ENCODE data around the gene POU3F4.

POU3F4 gene

GRCh38 chrX:83516597-83516996, 8.5 kb downstream of the POU3F4 start:
- Histone ChIP-seq H3K4me1 (ENCODE audit: control insufficient read depth, insufficient read depth, low read length) (no peaks in the 10 kb centered on the region), H3K27me3 (replicated peaks; ENCODE audit: control insufficient read depth, insufficient read depth, low read length) (peaks cover 11% of the 10 kb centered on the region), H3K9me3 (ENCODE audit: control insufficient read depth, low read length) (no peaks in the 10 kb centered on the region), H3K4me3 (ENCODE audit: low read length) (no peak overlapping the region), H3K9ac (ENCODE audit: low read length) (no peak overlapping the region), H3K36me3 (ENCODE audit: control insufficient read depth, insufficient read depth, low read length, severe bottlenecking) (no peaks in the 10 kb centered on the region)
- DNase-seq (ENCODE audit: low read depth): no peak

GRCh38 chrX:83521905-83522304, 13.8 kb downstream of the POU3F4 start:
- DNase-seq (ENCODE audit: low read depth): no peak
- Histone ChIP-seq H3K9ac (ENCODE audit: low read length) (no peak overlapping the region), H3K36me3 (ENCODE audit: control insufficient read depth, insufficient read depth, low read length, severe bottlenecking) (no peaks in the 10 kb centered on the region), H3K4me3 (ENCODE audit: low read length) (no peak overlapping the region), H3K27me3 (replicated peaks; ENCODE audit: control insufficient read depth, insufficient read depth, low read length) (peaks cover 2% of the 10 kb centered on the region), H3K9me3 (ENCODE audit: control insufficient read depth, low read length) (peaks cover 3% of the 10 kb centered on the region), H3K4me1 (ENCODE audit: control insufficient read depth, insufficient read depth, low read length) (no peaks in the 10 kb centered on the region)

- Histone ChIP-seq H3K27me3 (replicated peaks; ENCODE audit: control insufficient read depth, insufficient read depth, low read length) (peaks cover 14% of the 10 kb centered on the region), H3K4me1 (ENCODE audit: control insufficient read depth, insufficient read depth, low read length) (no peaks in the 10 kb centered on the region)
- DNase-seq (ENCODE audit: low read depth): no peak
These were observed 21.9 kb downstream of the POU3F4 start for GRCh38 chrX:83529950-83530349.

GRCh38 chrX:83535417-83536196, 27.5 kb downstream of the POU3F4 start:
- H3K9ac ChIP-seq (ENCODE audit: low read length): no peak overlapping the region
- no peak for DNase-seq (ENCODE audit: low read depth)
- no peaks in the 10 kb centered on the region for H3K9me3 ChIP-seq (ENCODE audit: control insufficient read depth, low read length)
- no peaks in the 10 kb centered on the region for H3K4me1 ChIP-seq (ENCODE audit: control insufficient read depth, insufficient read depth, low read length)
- H3K4me3 ChIP-seq (ENCODE audit: low read length): no peak overlapping the region
- peaks cover 18% of the 10 kb centered on the region for H3K27me3 ChIP-seq (replicated peaks; ENCODE audit: control insufficient read depth, insufficient read depth, low read length)
- H3K36me3 ChIP-seq (ENCODE audit: control insufficient read depth, insufficient read depth, low read length, severe bottlenecking): no peaks in the 10 kb centered on the region

More at GRCh38 chrX:83529950-83530349, 21.9 kb downstream of the POU3F4 start:
- Histone ChIP-seq H3K36me3 (ENCODE audit: control insufficient read depth, insufficient read depth, low read length, severe bottlenecking) (no peaks in the 10 kb centered on the region), H3K9me3 (ENCODE audit: control insufficient read depth, low read length) (peaks cover 3% of the 10 kb centered on the region), H3K4me3 (ENCODE audit: low read length) (no peak overlapping the region), H3K9ac (ENCODE audit: low read length) (no peak overlapping the region)
